NOMO-1 treated with DMSO at 0.1 percent for 48 hours (cell line): Measurements from ENCODE around the gene HDAC4.

Experiments
- DNase-seq: peaks from one replicate; lab custom pipeline; 2025; ENCODE audit not compliant: unreplicated experiment; lab: John Stamatoyannopoulos, UW

The HDAC4 gene

DNA sequence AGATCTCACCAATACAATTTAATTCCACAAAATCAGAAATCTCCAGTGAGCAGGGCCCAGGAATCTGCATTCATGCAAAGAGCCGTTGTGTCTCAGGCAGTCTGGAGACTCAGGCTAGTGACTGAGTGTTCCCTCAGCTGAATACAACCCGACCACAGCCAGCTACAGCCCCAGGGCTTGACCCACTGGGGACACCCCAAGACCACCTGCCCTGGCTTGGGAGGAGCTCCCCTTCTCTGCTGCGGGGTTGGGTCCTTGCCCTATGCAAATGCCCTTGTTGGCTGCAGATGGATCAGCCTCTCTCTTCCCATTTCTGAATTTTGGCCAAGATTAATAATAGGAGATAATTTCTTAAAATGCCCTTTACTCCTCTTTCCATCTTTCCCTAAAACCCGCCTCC, 395.2 kb downstream of the HDAC4 start:
- DNase-seq, result no peak

DNA sequence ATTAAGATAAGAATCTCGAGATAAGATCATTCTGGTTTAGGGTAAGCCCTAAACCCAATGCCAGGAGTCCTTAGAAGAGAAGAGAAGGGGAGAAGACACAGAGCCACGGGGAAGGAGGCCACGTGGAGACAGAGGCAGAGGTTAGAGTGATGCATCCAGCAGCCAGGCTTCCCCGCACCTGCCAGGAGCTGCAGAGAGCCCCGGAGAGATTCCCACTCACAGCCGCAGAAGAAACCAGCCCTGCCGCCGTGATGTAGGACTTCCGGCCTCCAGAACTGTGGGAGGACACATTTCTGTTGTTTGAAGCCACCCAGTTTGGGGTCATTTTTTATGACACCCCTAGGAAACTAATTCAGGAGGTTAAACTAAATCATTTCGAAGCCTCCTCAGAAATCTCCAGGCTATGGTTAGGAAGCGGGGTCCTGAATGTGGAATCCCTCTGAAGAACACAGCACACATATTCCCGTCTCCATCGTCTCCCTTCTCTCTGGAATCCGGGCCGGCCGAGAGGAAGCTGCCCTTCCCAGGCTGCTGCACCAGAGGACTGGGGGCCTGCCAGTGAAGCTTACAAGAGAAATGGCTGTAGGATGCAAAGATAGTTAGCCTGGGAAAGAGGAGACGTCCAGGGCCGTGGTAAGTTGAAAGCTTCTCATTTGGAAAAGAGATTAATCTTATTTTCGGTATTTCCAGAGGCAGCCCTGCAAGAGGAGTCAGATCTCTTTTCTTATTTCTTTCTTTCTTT, 396.4 kb downstream of the HDAC4 start:
- DNase-seq, result no peak

DNA sequence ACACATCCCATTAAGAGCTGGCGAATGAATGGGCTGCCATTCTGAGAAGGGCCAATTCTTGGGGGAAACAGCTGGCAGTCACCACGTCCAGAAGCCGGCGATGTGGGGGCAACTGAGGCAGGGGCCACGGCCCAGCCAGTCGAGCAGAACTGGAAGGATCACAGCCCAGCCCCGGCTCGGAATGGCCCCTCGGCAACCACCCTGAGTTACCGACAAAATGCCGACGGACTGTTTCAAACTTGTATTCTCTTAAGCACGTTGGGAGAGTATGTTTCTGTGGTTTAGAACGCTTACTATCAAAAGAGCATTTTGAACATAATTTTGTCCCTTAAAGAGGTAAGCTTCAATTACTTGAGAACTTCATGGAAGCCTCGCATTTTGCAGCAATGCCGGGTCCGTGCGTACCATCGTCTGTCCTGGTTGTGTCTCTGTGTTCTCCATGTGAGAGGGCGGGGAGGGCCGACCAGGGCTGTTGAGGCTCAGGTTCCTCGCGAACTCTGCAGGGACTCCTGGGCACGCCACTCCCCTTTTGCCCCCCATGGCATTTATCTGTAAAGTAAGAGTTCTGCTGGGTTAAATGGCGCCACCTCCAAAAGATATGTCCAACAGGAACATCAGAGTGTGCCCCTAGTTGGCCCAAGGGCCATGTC, 397.1 kb downstream of the HDAC4 start:
- no peak for DNase-seq

DNA sequence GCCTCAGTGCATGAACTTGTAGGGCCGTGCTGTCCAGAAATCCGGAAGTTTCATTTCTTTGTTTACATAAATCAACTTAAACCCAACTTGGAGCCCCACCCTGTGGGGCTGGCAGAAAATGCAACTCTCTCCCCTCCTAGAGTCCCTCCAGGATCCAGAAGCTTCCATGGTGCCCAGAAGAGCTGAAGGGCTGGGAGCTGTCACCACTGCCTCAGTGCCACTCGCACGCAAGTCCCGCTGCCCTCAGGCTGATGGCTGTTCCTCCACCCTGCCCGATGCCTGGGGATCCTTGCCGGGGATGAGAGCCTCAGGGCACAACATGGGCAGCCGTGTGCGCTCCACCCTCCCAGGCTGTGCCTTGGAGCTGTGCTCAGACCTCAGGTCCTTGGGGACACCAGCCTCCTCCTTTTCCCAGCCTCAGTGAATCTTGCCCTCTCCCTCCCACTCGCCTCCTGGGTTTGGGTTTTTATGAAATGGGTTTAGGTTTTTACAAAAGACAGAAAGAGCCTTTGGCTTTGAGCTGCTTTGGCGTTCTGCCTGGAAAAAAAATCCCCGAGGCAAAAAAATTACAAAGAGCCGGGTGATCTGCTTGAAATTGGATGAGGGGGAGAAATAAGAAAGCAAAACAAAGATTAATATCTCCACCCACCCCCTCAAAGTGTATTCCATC, 397.7 kb downstream of the HDAC4 start:
- DNase-seq, result peak; percentile 47

DNA sequence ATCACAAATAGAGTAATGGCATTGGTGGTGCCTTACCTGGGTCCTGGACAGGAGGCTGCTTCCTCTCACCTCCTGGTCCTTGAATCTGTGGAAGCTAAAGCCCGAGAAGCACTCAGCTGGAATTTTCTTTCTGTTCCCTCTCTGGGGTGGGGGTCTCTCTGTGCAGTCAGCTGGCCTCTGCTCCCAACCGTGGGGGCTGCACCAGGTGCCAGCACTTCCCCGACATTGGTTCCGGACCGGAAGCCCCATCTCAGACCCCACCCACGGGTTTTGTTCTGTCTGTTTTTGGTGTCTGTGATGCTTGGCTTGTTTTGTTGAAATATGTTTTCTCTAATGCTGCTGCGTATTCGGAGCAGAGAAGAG, 398.2 kb downstream of the HDAC4 start:
- DNase-seq, result no peak

DNA sequence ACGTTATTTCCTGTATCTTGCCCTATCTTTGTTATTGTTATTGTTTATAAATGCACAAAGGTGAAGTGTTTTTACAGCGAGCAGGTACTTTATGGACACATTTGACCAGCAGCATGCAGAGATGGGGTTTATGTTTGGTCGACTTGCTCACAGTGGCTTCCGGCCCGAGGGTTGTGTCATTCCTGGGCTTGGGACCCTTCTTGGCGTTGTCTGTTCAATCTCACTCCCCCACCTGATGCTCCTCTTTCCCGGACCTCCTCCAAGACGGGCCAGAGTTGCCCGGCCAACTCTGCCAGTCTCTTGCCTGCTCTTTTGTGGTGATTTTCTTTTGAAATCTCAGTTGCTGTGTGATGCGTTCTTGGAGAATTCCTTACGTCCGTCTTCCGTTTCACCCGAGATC, 399.0 kb downstream of the HDAC4 start:
- no peak for DNase-seq

DNA sequence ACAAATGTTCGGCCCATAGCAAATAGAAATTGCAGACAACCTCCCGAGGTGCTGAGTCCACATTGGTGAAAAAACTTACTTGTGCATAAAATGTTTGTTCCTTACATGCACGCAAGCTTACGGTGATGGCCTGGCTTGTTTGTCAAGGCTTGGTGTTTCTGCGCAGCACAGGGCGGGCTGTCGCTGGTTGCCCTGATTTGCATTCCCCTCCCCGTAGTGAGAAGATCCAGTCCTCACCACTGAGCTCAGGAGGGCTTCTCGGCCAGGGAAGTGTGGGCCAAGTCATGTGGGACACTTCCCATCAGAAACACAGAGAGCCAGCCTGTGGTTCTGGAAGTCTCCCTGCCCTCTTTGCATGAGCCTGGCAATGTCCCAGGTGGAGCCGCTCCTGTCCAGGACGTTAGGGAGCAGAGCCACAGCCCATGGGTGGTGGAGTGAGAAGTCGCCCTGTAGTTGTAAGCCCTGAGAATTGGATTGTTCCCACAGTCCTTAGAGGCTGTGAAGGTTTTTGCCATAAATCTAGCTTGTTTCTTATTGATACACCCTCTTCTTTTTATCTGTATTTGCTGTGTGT, 400.2 kb downstream of the HDAC4 start:
- no peak for DNase-seq

DNA sequence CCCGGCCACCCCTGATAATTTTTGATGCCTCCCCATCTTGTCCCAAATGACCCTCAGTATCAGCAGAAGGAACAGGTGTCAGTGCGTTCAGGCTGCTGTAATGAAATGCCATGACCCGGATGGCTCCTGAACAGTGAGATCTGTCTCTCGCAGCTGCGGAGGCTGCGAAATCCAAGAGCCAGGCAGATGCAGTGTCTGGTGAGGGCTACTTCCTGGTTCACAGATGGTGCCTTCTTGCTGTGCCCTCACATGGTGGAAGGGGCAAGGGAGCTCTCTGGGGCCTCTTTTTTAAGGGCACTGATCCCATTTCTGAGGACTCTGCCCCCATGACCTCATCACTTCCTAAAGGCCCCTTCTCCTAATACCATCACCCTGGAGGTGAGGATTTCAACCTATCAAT, 400.7 kb downstream of the HDAC4 start:
- DNase-seq, result no peak

DNA sequence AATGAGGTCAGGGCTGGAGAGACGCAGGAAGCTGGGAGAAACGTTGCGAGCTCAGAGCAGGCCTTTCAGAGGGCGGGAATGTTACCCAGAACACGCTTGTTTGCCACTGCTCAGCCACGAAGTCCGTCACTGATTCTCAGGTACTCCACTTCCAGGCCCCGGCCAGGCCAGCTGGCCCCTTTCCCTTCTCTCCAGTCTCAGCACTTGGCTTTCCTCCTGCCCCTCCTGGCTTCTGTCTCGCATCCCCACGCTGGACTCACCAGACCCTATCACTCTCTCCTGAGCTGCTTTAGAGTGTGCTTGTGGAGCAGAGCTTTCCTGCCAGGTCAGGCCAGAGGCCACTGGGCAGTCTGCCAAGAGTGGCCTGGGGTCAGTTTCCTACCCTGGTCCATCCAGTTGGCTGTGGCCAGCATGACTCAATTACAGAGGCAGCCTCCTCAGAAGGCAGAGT, 401.5 kb downstream of the HDAC4 start:
- no peak for DNase-seq

DNA sequence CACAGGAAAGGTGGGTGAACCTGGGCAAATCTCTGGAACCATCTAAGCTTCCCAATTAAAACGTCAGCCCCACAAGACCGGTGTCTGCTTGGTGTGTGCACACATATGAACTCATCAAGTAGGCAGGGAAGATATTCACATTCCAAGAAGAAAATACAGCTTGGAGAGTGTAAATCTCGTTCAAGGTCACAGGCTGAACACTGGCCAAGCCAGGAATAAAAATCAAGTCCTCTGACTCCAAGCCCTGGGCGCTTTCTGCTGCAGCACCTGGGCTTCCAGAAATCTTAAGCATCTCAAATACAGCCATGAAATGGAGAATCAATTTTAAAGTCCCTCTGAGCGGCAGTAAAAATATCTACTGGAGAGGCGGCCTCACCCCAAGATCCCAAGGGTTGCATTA, 402.0 kb downstream of the HDAC4 start:
- no peak for DNase-seq
